MM.1S (cell line): ENCODE data around the gene HHIP.

Source experiments
- CTCF ChIP-seq: fragments of 300-600 bp; sonication (generic); IDR thresholded peaks from 2 replicates; pipeline ENCODE4 v1.5.1; 2016; ENCODE audit warnings: antibody characterized with exemption, low read length, mixed read lengths
- EZH2 ChIP-seq: fragments of 300-600 bp; sonication (generic); optimal IDR thresholded peaks from 2 replicates; pipeline ENCODE3; 2017; ENCODE audit warnings: low read depth, mild to moderate bottlenecking, antibody characterized with exemption, low read length, mixed read lengths
- EZH2phosphoT487 ChIP-seq: fragments of 300-600 bp; sonication (generic); IDR thresholded peaks from 2 replicates; pipeline ENCODE4 v1.6.1; 2018; ENCODE audit warnings: antibody characterized with exemption, low read length

GRCh38 chr4:144712775-144713174 is 66.8 kb downstream of the HHIP start:
- TF ChIP-seq CTCF (no peak), EZH2phosphoT487 (no peak), EZH2 (no peak)
